Stimulated activated CD4-positive, alpha-beta T cell treated with anti-CD3 and anti-CD28 coated beads, Interleukin-4, amount 100 ng/mL, for 48 hours (primary cell): ENCODE measurements around the gene CRKL.
"Not testable (repeated sequence)": the region's sequence is repeated elsewhere in the genome, so short reads cannot be mapped to it uniquely, and the experiment has no call there.

Experiments used
- DNase-seq, 2 donors: peaks; one replicate each; pipeline ENCODE4 v3.0.0-alpha.2; 2020; ENCODE audit warnings: low read depth in 2 of 2

CRKL gene

DNA sequence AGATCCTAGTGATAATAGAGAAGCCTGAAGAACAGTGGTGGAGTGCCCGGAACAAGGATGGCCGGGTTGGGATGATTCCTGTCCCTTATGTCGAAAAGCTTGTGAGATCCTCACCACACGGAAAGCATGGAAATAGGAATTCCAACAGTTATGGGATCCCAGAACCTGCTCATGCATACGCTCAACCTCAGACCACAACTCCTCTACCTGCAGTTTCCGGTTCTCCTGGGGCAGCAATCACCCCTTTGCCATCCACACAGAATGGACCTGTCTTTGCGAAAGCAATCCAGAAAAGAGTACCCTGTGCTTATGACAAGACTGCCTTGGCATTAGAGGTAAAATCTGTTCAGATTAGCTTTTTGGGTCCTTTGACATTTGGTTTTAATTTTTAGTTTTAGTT lies 16.7 kb downstream of the CRKL start:
- DNase-seq = no peak

DNA sequence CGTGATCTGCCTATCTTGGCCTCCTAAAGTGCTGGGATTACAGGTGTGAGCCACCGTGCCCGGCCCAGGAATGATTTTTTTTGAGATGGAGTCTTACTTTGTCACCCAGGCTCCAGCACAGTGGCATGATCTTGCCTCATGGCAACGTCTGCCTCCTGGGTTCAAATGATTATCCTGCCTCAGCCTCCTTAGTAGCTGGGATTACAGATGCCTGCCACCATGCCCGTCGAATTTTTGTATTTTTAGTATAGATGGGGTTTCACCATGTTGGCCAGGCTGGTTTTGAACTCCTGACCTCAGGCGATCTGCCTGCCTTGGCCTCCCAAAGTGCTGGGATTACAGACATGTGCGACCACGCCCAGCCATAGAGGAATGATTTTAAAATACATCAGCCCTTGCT lies 17.8 kb downstream of the CRKL start:
- not testable (repeated sequence) for DNase-seq

DNA sequence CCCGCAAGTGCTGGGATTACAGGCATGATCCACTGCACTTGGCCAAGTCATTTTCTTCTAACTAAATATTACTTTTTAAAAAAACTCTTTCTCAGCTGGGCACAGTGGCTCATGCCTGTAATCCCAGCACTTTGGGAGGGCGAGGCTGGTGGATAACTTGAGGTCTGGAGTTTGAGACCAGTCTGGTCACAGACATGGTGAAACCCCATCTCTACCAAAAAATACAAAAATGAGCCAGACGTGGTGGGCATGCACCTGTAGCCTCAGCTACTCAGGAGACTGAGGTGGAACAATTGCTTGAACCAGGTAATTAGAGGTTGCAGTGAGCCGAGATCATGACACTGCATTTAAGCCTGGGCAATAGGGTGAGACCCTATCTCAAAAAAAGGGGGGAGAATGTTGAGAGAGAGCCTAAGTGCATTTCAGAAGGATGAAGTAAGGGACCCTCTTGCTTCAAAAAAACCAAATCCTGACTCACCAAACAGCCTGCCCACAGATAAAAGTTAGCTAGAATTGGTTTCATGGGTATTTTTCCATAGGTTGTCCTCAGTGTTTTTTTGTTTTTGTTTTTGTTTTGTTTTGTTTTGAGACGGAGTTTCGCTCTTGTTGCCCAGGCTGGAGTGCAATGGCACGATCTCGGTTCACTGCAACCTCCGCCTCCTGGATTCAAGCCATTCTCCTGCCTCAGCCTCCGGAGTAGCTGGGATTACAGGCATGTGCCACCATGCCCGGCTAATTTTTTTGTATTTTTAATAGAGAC lies 18.8 kb downstream of the CRKL start:
- not testable (repeated sequence) for DNase-seq

DNA sequence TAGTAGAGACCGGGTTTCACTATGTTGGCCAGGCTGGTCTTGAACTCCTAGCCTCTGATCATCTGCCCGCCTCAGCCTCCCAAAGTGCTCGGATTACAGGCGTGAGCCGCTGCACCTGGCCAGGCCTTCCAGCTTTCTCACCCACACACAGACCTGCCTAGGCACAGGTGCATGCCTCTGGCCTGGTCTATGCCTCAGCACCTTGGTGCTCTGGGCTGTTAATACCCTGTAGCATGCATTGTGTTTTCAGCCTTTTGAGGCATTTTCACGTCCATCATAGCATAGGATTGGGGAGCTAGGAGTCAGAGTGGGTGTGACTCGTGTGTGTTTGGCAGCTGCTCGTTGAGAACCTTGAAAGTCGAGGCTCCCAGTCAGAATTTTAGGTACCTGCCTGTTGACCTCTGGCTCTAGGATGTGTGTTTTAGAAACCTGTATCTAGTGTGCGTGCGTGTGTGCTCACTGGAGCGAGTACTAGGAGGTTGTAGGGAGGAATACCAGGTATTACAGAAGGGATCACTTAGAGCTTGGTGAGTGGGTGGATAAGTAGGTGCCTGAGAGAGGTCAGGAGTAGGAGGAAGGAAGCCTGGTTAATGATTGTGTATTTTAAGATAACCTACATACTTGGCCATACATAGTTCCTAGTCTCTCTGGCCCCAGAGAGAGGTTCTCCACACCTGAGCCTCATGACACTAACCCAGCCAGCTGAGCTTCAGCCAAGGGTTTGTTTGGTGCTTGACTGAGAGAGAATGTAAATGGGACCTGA lies 20.0 kb downstream of the CRKL start:
- DNase-seq = no peak

DNA sequence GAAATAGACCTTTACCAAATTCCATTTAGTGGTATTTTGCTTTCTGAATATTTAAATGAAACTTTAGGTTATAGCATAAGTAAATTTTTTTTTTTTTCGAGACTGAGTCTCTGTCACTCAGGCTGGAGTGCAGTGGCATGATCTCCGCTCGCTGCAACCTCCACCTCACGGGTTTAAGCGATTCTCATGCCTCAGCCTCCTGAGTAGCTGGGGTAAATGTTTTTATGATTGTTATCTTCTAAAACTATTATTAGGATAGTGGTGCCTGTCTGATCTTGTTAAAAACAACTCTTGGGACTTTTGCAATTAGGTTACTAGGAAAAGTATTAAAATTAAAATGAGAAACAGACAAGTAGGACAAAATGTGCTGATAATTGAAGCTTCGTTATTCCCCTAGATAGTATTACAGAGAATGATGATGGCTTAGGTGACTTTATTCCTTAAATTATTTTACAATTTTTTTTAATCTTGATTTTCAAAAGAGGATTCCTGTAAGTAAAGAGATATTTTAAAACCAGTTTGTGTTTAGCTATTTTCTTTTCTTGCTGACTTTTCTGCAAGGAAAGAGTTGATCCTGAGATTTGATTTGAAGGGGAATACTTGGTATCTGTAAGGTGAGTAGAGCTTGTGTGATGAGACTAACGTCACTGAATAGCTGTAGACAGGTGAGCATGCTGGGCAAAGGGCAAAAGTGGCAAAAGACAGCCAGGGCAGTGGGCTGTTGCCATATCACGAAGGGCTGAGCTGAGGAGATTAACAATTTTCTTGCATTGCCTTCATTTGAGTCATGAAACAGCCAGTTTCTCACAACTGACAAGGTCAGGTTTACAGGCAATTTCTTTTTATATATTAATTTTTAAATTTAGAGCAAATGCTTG lies 20.8 kb downstream of the CRKL start:
- DNase-seq = no peak

DNA sequence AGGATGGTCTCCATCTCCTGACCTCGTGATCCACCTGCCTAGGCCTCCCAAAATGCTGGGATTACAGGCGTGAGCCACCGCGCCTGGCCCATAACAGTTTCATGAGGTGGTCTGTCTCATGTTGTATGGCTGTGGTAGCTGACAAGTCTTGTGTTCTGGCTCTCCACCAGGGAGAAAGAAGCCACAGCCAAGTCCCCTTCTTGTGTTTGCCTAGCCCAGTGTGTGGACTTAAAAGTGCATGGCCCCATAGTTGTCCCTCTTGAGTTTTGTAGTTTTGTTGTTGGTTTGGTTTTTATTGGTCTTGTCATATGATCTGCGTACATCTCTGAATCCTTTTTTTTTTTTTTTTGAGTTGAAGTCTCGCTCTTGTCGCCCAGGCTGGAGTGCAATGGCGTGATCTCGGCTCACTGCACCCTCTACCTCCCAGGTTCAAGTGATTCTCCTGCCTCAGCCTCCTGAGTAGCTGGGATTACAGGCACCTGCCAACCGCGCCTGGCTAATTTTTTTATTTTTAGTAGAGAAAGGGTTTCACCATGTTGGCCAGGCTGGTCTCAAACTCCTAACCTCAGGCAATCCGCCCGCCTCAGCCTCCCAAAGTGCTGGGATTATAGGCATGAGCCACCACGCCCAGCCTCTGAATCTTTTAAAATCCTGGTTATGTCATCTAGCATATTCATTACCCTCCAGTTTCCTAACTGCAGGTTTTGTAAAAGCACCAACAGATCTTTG lies 22.4 kb downstream of the CRKL start:
- DNase-seq = not testable (repeated sequence)

DNA sequence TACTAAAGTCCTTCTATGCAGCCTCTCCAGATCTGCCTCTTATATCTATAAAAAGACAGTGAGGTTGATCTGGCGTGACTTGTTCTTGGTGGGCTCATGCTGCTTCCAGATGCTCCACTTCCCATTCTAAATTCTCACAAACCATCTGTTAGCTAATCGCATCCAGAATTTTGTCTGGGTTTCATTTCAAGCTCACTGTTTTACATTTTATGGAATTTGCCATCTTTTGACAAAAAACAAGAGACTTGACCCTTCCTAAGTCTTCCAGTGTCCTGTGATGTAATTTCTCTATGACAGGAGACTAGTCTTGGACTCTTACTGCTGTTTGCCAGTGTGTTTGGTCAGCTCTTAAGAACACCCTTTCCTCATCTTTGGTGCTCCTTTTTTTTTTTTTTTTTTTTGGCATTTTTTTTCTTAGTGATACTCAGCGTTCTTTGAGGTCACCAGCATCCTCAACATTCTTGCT lies 23.0 kb downstream of the CRKL start:
- DNase-seq = no peak

DNA sequence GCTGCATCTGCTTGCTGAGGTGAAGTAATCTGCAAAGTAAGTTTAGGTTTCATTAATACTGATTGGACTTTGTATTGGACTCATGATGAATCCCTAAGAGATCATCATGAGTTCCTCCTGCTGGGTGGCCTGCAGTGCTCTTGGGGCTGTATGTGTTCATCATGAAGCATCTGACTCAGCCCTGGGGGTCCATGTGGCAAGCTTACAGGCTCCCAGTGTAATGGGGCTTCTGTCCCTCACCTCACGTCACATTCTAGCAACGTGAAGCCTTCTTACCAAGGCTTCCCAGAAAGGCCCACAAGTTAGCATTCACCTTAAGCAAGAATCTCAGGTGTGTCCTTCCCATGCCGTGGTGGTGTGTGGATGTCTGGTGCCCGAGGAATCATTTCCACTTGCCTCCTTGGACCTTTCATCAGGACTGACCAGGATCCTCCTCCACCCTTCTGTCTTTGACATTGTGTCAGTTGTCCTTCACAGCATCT lies 23.7 kb downstream of the CRKL start:
- no peak for DNase-seq

DNA sequence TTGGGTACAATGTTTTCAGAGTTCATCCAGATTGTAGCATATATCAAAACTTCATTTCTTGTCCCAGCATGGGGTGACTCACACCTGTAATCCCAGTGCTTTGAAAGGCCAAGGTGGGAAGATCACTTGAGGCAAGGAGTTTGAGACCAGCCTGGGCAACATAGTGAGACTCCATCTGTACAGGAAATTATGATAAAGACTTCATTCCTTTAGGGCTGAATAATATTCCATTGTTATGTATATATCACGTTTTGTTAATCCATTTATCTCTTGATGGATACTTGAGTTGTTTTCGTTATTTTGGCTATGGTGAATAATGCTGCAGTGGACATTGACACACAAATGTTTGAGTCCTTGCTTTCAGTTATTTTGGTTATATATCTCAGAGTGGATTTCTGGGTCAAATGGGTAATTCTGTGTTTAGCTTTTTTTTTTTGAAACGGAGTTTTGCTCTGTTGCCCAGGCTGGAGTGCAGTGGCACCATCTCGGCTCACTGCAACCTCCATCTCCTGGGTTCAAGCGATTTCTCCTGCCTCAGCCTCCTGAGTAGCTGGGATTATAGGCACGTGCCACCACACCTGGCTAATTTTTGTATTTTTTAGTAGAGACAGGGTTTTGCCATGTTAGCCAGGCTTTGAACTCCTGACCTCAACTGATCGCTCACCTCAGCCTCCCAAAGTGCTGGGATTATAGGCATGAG lies 25.1 kb downstream of the CRKL start:
- DNase-seq = not testable (repeated sequence)

DNA sequence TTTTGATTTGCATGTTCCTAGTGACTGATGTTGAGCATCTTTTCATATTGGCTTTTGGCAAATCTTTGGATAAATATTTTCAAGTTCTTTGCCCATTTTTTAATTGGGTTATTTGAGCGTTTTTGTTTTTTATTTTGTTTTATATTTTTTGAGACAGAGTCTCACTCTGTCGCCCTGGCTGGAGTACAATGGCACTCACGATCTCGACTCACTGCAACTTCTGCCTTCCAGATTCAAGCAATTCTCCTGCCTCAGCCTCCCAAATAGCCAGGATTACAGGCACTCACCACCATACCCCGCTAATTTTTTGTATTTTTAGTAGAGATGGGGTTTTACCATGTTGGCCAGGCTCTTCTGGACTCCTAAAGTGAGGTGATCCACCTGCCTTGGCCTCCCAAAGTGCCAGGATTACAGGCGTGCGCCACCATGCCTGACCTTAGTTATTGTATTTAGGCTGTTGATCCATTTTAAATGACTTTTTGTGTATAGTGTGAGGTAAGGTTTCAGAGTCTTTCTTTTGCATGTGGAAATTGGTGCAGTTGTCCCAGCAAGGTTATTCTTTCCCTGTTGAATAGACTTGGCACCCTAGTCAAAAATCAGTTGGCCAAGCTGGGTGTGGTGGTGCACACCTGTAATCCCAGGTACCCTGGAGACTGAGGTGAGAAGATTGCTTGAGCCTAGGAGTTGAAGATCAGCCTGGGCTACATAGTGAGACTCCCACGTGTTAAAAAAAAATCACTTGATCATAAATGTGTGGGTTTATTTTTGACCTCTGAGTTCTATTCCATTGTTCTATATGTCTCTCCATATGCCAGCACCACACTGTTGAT lies 26.1 kb downstream of the CRKL start:
- no peak for DNase-seq

DNA sequence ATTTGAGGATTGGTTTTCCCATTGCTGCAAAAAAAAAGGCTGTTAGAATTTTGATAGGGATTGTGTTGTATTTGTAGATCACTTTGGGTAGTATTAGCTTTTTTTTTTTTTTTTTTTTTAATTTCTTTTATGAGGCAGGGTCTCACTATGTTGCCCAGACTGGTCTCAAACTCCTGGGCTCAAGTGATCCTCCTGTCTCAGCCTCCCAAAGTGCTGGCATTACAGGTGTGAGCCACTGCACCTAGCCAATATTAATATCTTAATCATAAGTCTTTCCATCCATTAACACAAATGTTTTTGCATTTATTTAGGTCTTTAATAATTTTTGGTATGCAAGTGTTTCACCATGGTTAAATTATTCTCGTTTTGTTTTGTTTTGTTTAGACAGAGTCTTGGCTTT lies 26.8 kb downstream of the CRKL start:
- DNase-seq = no peak

DNA sequence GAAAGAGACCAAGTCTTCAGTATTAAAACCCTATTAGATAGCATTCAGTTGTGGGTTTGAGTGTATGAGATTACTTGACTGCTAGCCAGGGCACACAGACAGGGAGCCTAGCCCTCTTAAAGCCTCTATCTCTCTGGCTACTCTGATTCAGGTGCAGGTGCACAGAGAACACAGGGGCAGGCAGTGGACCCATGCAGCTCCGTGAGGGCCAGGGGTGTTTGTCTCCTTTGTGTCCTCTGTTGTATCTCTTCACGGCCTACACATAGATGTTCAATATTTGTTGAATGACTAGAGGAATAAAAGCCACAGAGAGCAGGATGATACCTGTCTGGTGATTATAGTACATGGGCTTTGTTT lies 28.3 kb downstream of the CRKL start:
- no peak for DNase-seq

DNA sequence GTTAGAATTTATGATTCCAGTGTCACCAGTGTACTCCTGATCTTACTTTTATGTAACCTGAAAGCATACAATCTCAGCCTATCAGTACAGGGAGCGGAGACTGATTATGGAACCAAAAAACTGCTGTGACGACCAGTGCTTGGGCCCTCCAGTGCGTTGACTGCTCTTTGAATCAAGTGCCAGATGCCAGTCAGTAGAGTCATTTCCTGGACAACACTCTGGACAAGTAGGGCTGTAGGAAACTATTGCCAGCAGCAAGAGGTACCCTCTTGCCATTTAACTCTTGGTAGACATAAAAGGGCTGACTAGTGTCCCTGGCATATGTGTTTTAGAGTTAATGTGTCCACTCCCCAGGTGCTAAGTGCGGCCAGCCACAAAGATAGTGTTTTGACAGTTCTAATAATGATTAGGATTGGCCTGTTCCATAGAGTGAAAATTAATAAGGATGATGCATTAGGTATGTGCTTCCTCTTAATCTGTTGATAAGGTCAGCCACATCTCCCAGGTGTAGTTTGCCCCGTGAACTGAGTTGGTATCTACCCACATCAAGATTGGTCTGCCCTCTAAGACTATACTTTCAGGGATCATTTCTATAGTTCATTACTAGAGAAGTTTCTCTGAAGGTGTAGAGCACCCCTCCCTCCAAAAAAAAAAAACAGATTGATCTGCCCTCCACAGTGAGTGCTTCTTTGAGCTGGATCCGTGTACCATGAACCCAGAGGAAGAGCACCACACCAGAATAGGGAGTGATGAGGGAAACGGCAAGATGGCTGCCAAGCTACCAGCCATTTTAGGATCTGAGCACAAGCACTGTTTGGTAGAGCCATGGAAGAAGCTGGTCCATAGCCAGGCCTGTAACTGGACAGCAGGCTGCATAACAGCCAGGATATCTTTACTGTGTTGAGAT lies 29.1 kb downstream of the CRKL start:
- DNase-seq = no peak

DNA sequence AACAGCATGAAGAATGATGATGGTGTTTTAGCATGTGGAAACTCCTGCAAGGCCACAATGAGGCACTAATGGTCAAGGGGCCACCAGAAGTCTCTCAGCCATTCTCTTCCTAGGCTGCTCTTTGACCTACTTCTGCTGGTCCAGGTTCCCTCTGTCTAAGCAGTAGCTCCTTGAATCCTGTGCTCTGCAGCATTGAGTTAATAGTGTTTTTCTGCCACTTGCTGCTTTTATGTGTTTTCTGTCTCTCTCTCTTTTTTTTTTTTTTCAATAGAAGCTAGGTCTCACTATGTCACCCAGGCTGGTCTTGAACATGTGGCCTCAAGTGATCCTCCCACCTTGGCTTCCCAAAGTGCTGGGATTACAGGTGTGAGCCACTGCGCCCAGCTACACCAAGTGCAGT lies 29.8 kb downstream of the CRKL start:
- no peak for DNase-seq

DNA sequence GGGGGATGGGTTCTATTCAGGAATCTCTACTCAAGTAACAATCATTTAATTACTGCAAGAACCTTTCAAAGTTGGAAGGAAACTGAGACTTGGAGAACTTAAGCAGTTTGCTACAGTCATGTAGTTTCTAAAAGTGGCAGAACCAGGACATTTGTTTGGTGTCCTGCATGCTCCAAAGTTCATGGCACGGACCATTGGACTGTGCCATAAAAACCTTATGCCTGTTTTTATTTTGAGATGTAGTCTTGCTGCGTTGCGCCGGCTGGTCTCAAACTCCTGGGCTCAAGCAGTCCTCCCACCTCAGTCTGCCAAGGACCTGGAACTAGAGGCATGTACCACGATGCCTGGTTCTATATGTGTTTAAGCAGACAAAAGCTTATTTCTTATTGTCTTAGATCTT lies 31.2 kb downstream of the CRKL start:
- no peak for DNase-seq

DNA sequence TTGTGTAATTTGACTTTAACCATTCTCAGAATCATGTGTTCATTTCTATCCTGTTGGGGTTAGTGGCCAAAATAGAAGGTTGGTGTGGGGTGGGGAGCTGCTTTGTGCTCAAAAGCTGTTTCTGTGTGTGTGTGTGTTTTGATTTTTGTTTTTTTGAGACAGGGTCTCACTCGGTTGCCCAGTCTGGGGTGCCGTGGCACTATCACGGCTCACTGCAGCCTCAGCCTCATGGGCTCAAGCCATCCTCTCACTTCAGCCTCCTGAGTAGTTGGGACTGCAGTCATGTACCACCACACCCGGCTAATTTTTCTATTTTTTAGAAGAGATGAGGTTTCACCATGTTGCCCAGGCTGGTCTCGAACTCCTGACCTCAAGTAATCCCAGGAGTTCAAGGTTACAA lies 31.8 kb downstream of the CRKL start:
- no peak for DNase-seq

DNA sequence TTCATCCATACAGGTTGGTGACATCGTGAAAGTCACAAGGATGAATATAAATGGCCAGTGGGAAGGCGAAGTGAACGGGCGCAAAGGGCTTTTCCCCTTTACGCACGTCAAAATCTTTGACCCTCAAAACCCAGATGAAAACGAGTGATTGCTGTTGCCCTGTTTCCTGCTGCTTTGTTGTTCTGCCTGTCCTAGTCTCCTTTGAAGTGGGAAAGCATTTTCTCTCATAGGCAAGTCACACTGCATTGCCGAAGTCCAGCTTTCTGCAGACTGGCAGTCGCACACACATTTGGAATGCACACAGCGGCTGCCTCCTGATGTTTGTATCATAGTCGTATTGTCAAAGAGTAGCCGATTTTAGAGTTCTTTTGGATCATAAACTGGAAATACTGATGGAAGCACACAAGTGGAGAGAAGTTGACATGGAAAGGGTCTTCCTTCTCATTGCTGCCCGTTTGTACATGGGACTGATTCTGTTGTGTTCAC lies 32.5 kb downstream of the CRKL start:
- no peak for DNase-seq

DNA sequence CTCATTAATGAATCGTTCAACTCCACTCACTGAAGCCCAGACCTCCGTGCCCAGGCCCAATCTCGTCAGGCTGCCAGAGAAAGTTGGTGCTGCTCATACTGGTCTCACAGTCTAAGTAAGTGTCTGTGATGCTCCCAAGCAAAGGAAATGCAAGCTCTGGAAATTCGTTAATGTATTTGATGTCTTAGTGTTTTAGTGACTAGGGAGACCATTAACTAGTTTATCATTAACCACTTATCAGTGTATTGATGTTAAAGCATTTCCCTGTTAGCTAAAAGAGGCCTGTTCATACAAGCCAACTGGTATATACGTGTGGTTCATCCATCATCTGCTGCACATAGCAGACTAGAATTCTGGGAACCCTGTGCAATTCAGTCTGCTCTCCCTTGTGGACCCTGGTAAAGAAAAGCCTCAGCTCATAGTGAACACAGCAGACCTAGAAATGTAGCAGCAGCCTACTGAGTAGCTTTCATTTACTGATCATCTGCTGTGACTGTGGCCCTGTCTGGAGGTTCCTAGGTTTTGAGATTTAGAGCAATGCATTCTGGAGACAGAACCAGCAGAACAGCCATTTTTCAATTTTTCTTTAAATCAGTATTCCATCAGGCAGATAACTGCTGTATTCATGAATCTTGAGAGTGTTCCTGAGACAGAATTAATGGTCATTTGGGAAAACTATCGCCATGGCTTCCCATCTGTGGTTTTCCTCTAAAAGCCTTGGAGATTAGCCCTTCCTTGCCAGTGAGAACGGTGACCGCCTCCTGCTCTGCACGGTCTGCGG lies 34.1 kb downstream of the CRKL start:
- DNase-seq = no peak
